Thoracic aorta (tissue), 2 donors: ENCODE results near the gene KRAS. TPM values are rescaled to one million over a fixed set of nuclear protein-coding genes. Genes with fewer than 3 reads are reported as not detected.

Experiments used
- ATAC-seq: fragments of 150-250 bp; one replicate; pipeline ENCODE4 v1.8.0; 2017; ENCODE audit warnings: low read depth; ENCODE audit not compliant: insufficient number of reproducible peaks, low FRiP score
- DNase-seq: peaks from one replicate; pipeline ENCODE4 v3.0.0-alpha.2; 2020; ENCODE audit warnings: low spot score
- H3K27ac ChIP-seq, 2 donors: fragments of 200-600 bp; sonication (generic); 1 replicate in 1 of 2; 2 replicates in 1 of 2; pipeline ENCODE4 v1.5.1; 2016; ENCODE audit warnings: mild to moderate bottlenecking in 2 of 2, moderate library complexity in 2 of 2
- H3K27me3 ChIP-seq: fragments of 200-600 bp; sonication (generic); replicated peaks from 2 replicates; pipeline ENCODE4 v1.6.0; 2016; ENCODE audit warnings: mild to moderate bottlenecking; ENCODE audit not compliant: insufficient read depth
- H3K36me3 ChIP-seq: fragments of 200-600 bp; sonication (generic); one replicate; pipeline ENCODE4 v1.5.1; 2016
- H3K4me1 ChIP-seq, 2 donors: fragments of 200-600 bp; sonication (generic); 1 replicate in 1 of 2; 2 replicates in 1 of 2; pipeline versions ENCODE4 v1.5.1 to v1.6.0; 2016; ENCODE audit warnings: low read depth in 2 of 2, mild to moderate bottlenecking in 1 of 2; ENCODE audit not compliant: control insufficient read depth in 1 of 2
- H3K4me3 ChIP-seq: fragments of 200-600 bp; sonication (generic); 2 replicates; pipeline ENCODE4 v1.5.1; 2016; ENCODE audit warnings: mild to moderate bottlenecking
- H3K9me3 ChIP-seq: fragments of 200-600 bp; sonication (generic); 2 replicates; pipeline ENCODE4 v1.5.1; 2016
- total RNA-seq, 2 donors: library from RNA; depleted of rRNA; stranded (reverse); fragments of >200 nt; gene quantifications; one replicate each; pipeline versions ENCODE4 v1.1.0 to v1.2.3, GENCODE V29; 2016
- TF ChIP-seq, protein P1 (sequence below): fragments of 200-600 bp; sonication (generic); IDR thresholded peaks from one replicate; pipeline ENCODE4 v1.5.1; 2019; ENCODE audit warnings: antibody characterized with exemption

The KRAS gene
- total RNA-seq, 2 donors from 2014 or later, result 16.2 to 19.0 TPM

DNA sequence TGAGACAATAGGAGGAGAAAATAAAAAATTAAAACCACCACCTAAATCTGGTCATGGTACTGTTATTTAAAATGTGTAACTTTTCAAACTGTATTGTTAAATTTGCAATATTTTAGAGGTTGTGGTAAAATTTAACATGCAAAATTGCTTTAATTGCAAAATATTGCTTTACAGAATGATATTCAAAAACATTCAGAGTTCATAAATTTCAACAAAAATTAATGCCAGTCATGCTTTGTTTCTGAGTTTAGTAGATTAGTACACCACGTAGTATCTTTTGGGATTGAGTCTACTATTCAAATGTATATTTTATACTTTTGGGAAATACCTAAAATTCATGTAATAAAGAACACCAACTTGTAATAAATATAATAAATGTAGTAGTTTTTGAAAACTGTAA lies 37.4 kb downstream of the KRAS start:
- TF ChIP-seq, protein P1, sequence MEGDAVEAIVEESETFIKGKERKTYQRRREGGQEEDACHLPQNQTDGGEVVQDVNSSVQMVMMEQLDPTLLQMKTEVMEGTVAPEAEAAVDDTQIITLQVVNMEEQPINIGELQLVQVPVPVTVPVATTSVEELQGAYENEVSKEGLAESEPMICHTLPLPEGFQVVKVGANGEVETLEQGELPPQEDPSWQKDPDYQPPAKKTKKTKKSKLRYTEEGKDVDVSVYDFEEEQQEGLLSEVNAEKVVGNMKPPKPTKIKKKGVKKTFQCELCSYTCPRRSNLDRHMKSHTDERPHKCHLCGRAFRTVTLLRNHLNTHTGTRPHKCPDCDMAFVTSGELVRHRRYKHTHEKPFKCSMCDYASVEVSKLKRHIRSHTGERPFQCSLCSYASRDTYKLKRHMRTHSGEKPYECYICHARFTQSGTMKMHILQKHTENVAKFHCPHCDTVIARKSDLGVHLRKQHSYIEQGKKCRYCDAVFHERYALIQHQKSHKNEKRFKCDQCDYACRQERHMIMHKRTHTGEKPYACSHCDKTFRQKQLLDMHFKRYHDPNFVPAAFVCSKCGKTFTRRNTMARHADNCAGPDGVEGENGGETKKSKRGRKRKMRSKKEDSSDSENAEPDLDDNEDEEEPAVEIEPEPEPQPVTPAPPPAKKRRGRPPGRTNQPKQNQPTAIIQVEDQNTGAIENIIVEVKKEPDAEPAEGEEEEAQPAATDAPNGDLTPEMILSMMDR, result no peak
- no peaks in the 10 kb centered on the region for H3K36me3 ChIP-seq
- no peaks in the 10 kb centered on the region for H3K4me1 ChIP-seq
- DNase-seq (no peak), ATAC-seq (no peak)
- no peak overlapping the region for H3K27ac ChIP-seq
- no peaks in the 10 kb centered on the region for H3K27me3 ChIP-seq
- no peak overlapping the region for H3K4me3 ChIP-seq
- H3K9me3 ChIP-seq, result no peaks in the 10 kb centered on the region

DNA sequence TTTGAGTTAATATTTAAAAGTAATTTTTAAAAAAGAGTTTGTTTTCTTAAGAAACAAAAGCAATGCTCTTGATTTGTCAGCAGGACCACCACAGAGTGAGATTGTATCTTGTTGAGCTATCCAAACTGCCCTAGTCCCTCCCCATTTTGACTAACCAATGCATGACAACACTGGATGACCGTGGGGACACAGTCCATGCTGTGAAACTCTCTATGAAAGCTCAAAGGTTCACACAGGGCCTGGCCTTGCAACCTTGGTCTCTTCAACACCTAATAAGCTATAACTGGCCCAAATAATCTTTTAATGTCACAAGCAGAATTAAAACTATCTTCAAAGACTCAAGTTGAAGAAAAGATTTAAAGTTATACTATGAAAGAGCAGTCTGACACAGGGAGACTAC lies 42.2 kb downstream of the KRAS start:
- H3K4me3 ChIP-seq, result no peak overlapping the region
- H3K36me3 ChIP-seq, result no peaks in the 10 kb centered on the region
- ATAC-seq (no peak), DNase-seq (no peak)
- H3K9me3 ChIP-seq, result no peaks in the 10 kb centered on the region
- no peaks in the 10 kb centered on the region for H3K27me3 ChIP-seq
- H3K4me1 ChIP-seq, result no peaks in the 10 kb centered on the region
- no peak overlapping the region for H3K27ac ChIP-seq
- TF ChIP-seq, protein P1, result no peak

DNA sequence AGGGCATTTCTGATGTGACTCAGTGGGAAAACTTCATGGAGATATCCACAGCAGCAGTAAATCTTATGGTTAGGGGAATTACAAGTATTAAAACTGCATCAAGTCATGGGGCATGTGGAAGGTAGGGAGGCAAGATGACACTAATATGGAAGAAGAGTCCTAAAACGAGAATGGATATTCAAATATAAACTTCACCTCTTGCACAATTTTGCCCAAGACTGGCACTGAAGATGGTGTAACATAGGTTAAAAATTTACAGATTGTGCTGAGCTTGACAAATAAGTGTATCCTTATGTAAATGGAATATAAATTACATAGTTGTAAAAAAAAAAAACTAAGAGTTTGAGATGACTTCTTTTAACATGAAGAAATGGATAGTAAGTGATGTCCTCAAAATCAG lies 42.9 kb downstream of the KRAS start:
- no peak for ATAC-seq
- H3K36me3 ChIP-seq, result no peaks in the 10 kb centered on the region

DNA sequence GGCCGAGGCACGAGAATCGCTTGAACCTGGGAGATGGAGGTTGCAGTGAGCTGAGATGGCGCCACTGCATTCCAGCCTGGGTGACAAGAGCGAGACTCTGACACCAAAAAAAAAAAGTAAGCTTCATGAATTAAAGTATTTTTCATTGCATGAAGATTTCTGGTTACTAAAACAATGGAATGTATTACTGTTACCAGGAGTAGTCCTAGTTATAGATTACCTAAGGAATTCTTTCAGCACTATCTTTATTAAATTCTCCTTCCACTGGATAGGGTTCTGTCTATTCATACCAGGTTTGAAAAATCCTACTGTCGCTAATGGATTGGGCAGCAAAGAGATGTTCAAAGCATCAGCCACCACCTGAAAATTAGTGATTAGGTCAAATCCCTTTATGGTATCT lies 43.3 kb downstream of the KRAS start:
- Histone ChIP-seq H3K4me1 (no peaks in the 10 kb centered on the region), H3K27me3 (no peaks in the 10 kb centered on the region), H3K27ac (no peak overlapping the region), H3K36me3 (no peaks in the 10 kb centered on the region), H3K9me3 (no peaks in the 10 kb centered on the region), H3K4me3 (no peak overlapping the region)
- TF ChIP-seq, protein P1, result no peak
- DNase-seq (no peak), ATAC-seq (no peak)

More for the DNA sequence above, 42.9 kb downstream of the KRAS start:
- H3K9me3 ChIP-seq, result no peaks in the 10 kb centered on the region
- TF ChIP-seq, protein P1, result no peak
- DNase-seq, result no peak
- no peaks in the 10 kb centered on the region for H3K4me1 ChIP-seq
- no peaks in the 10 kb centered on the region for H3K27me3 ChIP-seq
- no peak overlapping the region for H3K4me3 ChIP-seq
- H3K27ac ChIP-seq, result no peak overlapping the region

DNA sequence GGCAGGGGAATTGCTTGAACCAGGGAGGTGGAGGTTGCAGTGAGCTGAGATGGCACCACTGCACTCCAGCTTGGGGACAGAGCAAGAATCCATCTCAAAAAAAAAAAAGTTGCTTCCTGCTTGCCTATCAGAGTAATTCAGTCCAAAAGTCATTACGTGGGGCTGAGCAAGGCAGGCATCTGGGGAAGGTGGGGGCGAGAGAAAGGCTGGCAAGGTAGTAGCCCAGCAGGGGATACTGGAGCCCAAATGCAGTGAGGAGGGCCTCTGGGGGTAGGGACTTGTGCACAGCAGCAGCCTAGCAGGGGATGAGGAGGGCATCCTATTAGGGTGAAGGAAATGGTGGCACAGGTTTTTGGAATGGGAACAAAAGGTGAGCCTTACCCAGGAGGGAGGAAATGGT lies 48.6 kb downstream of the KRAS start:
- no peaks in the 10 kb centered on the region for H3K36me3 ChIP-seq
- ATAC-seq (no peak), DNase-seq (no peak)

More for the DNA sequence above, 48.6 kb downstream of the KRAS start:
- TF ChIP-seq, protein P1, result no peak
- no peaks in the 10 kb centered on the region for H3K4me1 ChIP-seq
- no peak overlapping the region for H3K27ac ChIP-seq
- no peaks in the 10 kb centered on the region for H3K27me3 ChIP-seq
- no peaks in the 10 kb centered on the region for H3K9me3 ChIP-seq
- no peak overlapping the region for H3K4me3 ChIP-seq
